ENCODE measurements around the gene SPTBN5. TPM values are rescaled to one million over a fixed set of nuclear protein-coding genes. Genes with fewer than 3 reads are reported as not detected.

SPTBN5 gene
- total RNA-seq, 1 experiment from 2014 or later, result 2.1 TPM

GRCh38 chr15:41836713-41837454 lies 57.0 kb downstream of the SPTBN5 start:
- H3K27me3 ChIP-seq (ENCODE audit: control insufficient read depth, insufficient read depth, low read length), result no peaks in the 10 kb centered on the region
- H3K4me1 ChIP-seq (ENCODE audit: control insufficient read depth, insufficient read depth, low read length), result no peaks in the 10 kb centered on the region
- DNase-seq (ENCODE audit: low read depth, low spot score) (no peak), ATAC-seq (no peak)
- no TSS peak for BruUV-seq (replicated peaks)
- ChIA-PET POLR2A (no interaction called here), CTCF (no interaction called here)
- intact Hi-C loops (cut with micrococcal nuclease; ENCODE audit: unreplicated experiment) (no loop called here), in situ Hi-C loops (cut with HindIII; ENCODE audit: low pct_unique_long_range_greater_than_20kb, low sequenced_read_pairs) (no loop called here)
- no peaks in the 10 kb centered on the region for H3K9me3 ChIP-seq (ENCODE audit: control insufficient read depth, insufficient read depth, low read depth, low read length)
- TF ChIP-seq CTCF (IDR thresholded peaks at IDR 0.05) (no peak), SIN3A (IDR thresholded peaks at IDR 0.05; ENCODE audit: borderline replicate concordance, insufficient read depth, low read depth, low read length) (no peak), REST (IDR thresholded peaks at IDR 0.05; ENCODE audit: insufficient read depth in 1 of 2, low read depth in 2 of 2, low read length in 1 of 2) (no peak), TCF7L2 (IDR thresholded peaks at IDR 0.05; ENCODE audit: low read depth, low read length) (no peak), POLR2AphosphoS5 (IDR thresholded peaks at IDR 0.05; ENCODE audit: low read depth, low read length) (no peak)
- H3K36me3 ChIP-seq (ENCODE audit: control insufficient read depth, insufficient read depth, low read length), result no peaks in the 10 kb centered on the region
- no peak overlapping the region for H3K4me3 ChIP-seq (ENCODE audit: low read depth in 2 of 2, low read length in 2 of 2)
- no peak overlapping the region for H3K27ac ChIP-seq (ENCODE audit: low read length)

GRCh38 chr15:41836073-41836472 lies 57.8 kb downstream of the SPTBN5 start:
- intact Hi-C loops (cut with micrococcal nuclease; ENCODE audit: unreplicated experiment) (no loop called here), in situ Hi-C loops (cut with HindIII; ENCODE audit: low pct_unique_long_range_greater_than_20kb, low sequenced_read_pairs) (no loop called here)
- ChIA-PET CTCF (no interaction called here), POLR2A (no interaction called here)
- no TSS peak for BruUV-seq (replicated peaks)
- Histone ChIP-seq H3K36me3 (ENCODE audit: control insufficient read depth, insufficient read depth, low read length) (no peaks in the 10 kb centered on the region), H3K9me3 (ENCODE audit: control insufficient read depth, insufficient read depth, low read depth, low read length) (no peaks in the 10 kb centered on the region), H3K27me3 (ENCODE audit: control insufficient read depth, insufficient read depth, low read length) (no peaks in the 10 kb centered on the region), H3K27ac (ENCODE audit: low read length) (no peak overlapping the region), H3K4me3 (ENCODE audit: low read depth in 2 of 2, low read length in 2 of 2) (no peak overlapping the region), H3K4me1 (ENCODE audit: control insufficient read depth, insufficient read depth, low read length) (no peaks in the 10 kb centered on the region)
- no peak for DNase-seq (ENCODE audit: low read depth, low spot score)
- ATAC-seq, result no peak
- TF ChIP-seq POLR2AphosphoS5 (IDR thresholded peaks at IDR 0.05; ENCODE audit: low read depth, low read length) (no peak), SIN3A (IDR thresholded peaks at IDR 0.05; ENCODE audit: borderline replicate concordance, insufficient read depth, low read depth, low read length) (no peak), CTCF (IDR thresholded peaks at IDR 0.05) (no peak), TCF7L2 (IDR thresholded peaks at IDR 0.05; ENCODE audit: low read depth, low read length) (no peak), REST (IDR thresholded peaks at IDR 0.05; ENCODE audit: insufficient read depth in 1 of 2, low read depth in 2 of 2, low read length in 1 of 2) (no peak)
